ENCODE results near the gene C1QTNF6.

DNA sequence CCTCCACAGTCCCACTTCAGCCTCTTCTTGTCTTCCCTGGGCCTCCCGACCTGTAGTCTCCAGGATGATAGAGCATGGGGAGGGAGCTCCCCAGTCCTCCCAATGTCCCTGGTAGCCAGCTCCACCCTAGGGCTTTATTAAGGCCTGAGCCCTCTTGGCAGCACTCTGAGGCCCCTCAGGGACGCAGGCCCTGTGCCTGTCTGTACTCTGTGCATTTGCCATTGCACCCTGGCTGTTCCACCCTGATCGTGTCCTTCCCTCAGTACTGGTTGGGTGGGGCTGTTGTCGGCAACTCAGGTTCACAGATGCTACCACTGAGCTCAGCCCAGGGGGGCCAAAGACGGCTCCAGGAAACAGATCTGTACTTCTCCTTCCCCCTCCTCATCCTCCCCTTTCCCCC, 17.0 kb upstream of the C1QTNF6 start:
- TF ChIP-seq, protein P1, sequence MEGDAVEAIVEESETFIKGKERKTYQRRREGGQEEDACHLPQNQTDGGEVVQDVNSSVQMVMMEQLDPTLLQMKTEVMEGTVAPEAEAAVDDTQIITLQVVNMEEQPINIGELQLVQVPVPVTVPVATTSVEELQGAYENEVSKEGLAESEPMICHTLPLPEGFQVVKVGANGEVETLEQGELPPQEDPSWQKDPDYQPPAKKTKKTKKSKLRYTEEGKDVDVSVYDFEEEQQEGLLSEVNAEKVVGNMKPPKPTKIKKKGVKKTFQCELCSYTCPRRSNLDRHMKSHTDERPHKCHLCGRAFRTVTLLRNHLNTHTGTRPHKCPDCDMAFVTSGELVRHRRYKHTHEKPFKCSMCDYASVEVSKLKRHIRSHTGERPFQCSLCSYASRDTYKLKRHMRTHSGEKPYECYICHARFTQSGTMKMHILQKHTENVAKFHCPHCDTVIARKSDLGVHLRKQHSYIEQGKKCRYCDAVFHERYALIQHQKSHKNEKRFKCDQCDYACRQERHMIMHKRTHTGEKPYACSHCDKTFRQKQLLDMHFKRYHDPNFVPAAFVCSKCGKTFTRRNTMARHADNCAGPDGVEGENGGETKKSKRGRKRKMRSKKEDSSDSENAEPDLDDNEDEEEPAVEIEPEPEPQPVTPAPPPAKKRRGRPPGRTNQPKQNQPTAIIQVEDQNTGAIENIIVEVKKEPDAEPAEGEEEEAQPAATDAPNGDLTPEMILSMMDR (IDR thresholded peaks at IDR 0.05; ENCODE audit: insufficient read depth, low read length): no peak
- no peak for TF ChIP-seq POLR2AphosphoS5 (IDR thresholded peaks at IDR 0.05; ENCODE audit: low read depth)
- no peak for TF ChIP-seq REST (IDR thresholded peaks at IDR 0.05; ENCODE audit: insufficient replicate concordance, low read depth)
- no peak for TF ChIP-seq GABPA (IDR thresholded peaks at IDR 0.05; ENCODE audit: low read depth)
- no peak for TF ChIP-seq SPI1 (IDR thresholded peaks at IDR 0.05; ENCODE audit: borderline replicate concordance, low read depth)
